Stimulated activated CD8-positive, alpha-beta memory T cell treated with anti-CD3 and anti-CD28 coated beads, Interleukin-12 subunit alpha, Interleukin-12 subunit beta, amount 100 ng/mL, for 24 hours (primary cell): ENCODE results near the gene SLC29A2.
A peak's percentile ranks its signal among the peaks of the same experiment; 100 is the strongest.

ENCODE experiments used
- DNase-seq: peaks from one replicate; pipeline ENCODE4 v3.0.0-alpha.2; 2020; ENCODE audit errors: extremely low read depth

The SLC29A2 gene

GRCh38 chr11:66371627-66372415, at the start of gene SLC29A2:
Gene SLC29A2 (minus strand): TSS chr11:66371760. CDS start chr11:66371591, 169 bp downstream.
- DNase-seq: peak; percentile 40

GRCh38 chr11:66420671-66421476, 49.3 kb upstream of the SLC29A2 start, which contains the start of gene NPAS4:
Gene NPAS4 (plus strand): TSS chr11:66421035. CDS start chr11:66421180, 145 bp downstream.
- no peak for DNase-seq

GRCh38 chr11:66419825-66420224, 48.3 kb upstream of the SLC29A2 start:
- DNase-seq: no peak

- no peak for DNase-seq
Measured at GRCh38 chr11:66418986-66419308, 47.4 kb upstream of the SLC29A2 start.

- peak; percentile 41 for DNase-seq
Measured at GRCh38 chr11:66418168-66418985, 46.8 kb upstream of the SLC29A2 start.

GRCh38 chr11:66417000-66417399, 45.4 kb upstream of the SLC29A2 start:
- no peak for DNase-seq

- no peak for DNase-seq
Measured at GRCh38 chr11:66415423-66415822, 43.9 kb upstream of the SLC29A2 start.

- no peak for DNase-seq
Measured at GRCh38 chr11:66414120-66414934, 42.8 kb upstream of the SLC29A2 start.

- DNase-seq: no peak
Measured at GRCh38 chr11:66413167-66413566, 41.6 kb upstream of the SLC29A2 start.

GRCh38 chr11:66412110-66412509, 40.5 kb upstream of the SLC29A2 start:
- no peak for DNase-seq

GRCh38 chr11:66411323-66411722, 39.8 kb upstream of the SLC29A2 start:
- DNase-seq: no peak

- no peak for DNase-seq
Measured at GRCh38 chr11:66410191-66410590, 38.6 kb upstream of the SLC29A2 start.

GRCh38 chr11:66409226-66409625, 37.7 kb upstream of the SLC29A2 start:
- no peak for DNase-seq

- peak; percentile 68 for DNase-seq
Measured at GRCh38 chr11:66408488-66409214, 37.1 kb upstream of the SLC29A2 start.

GRCh38 chr11:66407651-66408050, 36.1 kb upstream of the SLC29A2 start:
- DNase-seq: no peak

- DNase-seq: no peak
Measured at GRCh38 chr11:66393954-66394353, 22.4 kb upstream of the SLC29A2 start.

- DNase-seq: no peak
Measured at GRCh38 chr11:66391322-66391721, 19.8 kb upstream of the SLC29A2 start.

GRCh38 chr11:66388780-66389386, 17.3 kb upstream of the SLC29A2 start:
- DNase-seq: peak; percentile 45

GRCh38 chr11:66386171-66387069, 14.9 kb upstream of the SLC29A2 start:
- peak; percentile 54 for DNase-seq
